ENCODE measurements around the gene NELFA.

- TF ChIP-seq CTCF (IDR thresholded peaks at IDR 0.05), result no peak
- no peak for TF ChIP-seq EP300 (IDR thresholded peaks at IDR 0.05)
- TF ChIP-seq POLR2A (IDR thresholded peaks at IDR 0.05), result no peak
- TF ChIP-seq POLR2AphosphoS5 (IDR thresholded peaks at IDR 0.05), result no peak
Observed at GRCh38 chr4:1972414-1972813, 36.4 kb downstream of the NELFA start.
